Smooth muscle cell (in vitro differentiated cells): ENCODE data around the gene ARHGEF7. TPM values are rescaled to one million over a fixed set of nuclear protein-coding genes. Genes with fewer than 3 reads are reported as not detected.

ENCODE experiments used
- DNase-seq: peaks from one replicate; lab custom pipeline; 2025; ENCODE audit not compliant: unreplicated experiment; lab: John Stamatoyannopoulos, UW
- H2AFZ ChIP-seq: fragments of 200-600 bp; sonication (generic); 2 replicates; pipeline ENCODE4 v1.6.0; 2016; ENCODE audit warnings: antibody characterized with exemption, low read depth, mild to moderate bottlenecking
- H3F3A ChIP-seq: fragments of 200-600 bp; sonication (generic); 2 replicates; pipeline ENCODE4 v1.6.0; 2017; ENCODE audit warnings: antibody characterized with exemption, low read depth
- H3K27ac ChIP-seq: fragments of 200-600 bp; sonication (generic); 2 replicates; pipeline ENCODE4 v1.5.1; 2016; ENCODE audit warnings: low read depth, mild to moderate bottlenecking
- H3K27me3 ChIP-seq: fragments of 200-600 bp; sonication (generic); 2 replicates; pipeline ENCODE4 v1.6.1; 2016; ENCODE audit warnings: low read depth, mild to moderate bottlenecking
- H3K36me3 ChIP-seq: fragments of 200-600 bp; sonication (generic); 2 replicates; pipeline ENCODE4 v1.5.1; 2016; ENCODE audit warnings: low read depth
- H3K4me1 ChIP-seq: fragments of 200-600 bp; sonication (generic); 2 replicates; pipeline ENCODE4 v1.5.1; 2016; ENCODE audit warnings: low read depth
- H3K4me2 ChIP-seq: fragments of 200-600 bp; sonication (generic); 2 replicates; pipeline ENCODE4 v1.6.0; 2016; ENCODE audit warnings: mild to moderate bottlenecking
- H3K4me3 ChIP-seq: fragments of 200-600 bp; sonication (generic); 2 replicates; pipeline ENCODE4 v1.5.1; 2016; ENCODE audit warnings: mild to moderate bottlenecking
- H3K79me2 ChIP-seq: fragments of 200-600 bp; sonication (generic); 2 replicates; pipeline ENCODE4 v1.6.0; 2016; ENCODE audit warnings: low read depth, mild to moderate bottlenecking
- H3K9ac ChIP-seq: fragments of 200-600 bp; sonication (generic); 2 replicates; pipeline ENCODE4 v1.6.0; 2016; ENCODE audit warnings: low read depth
- H3K9me3 ChIP-seq: fragments of 200-600 bp; sonication (generic); replicated peaks from 2 replicates; pipeline ENCODE4 v1.5.1; 2016; ENCODE audit warnings: low read depth
- H4K20me1 ChIP-seq: fragments of 200-600 bp; sonication (generic); 2 replicates; pipeline ENCODE4 v1.6.0; 2016; ENCODE audit warnings: low read depth
- WGBS: methylation state at CpG from one replicate; pipeline ENCODE4 v1.1.7; 2016; ENCODE audit warnings: low lambda C conversion rate; 5-methylcytosine and 5-hydroxymethylcytosine counted together
- polyA plus RNA-seq: library from polyadenylated mRNA; unstranded; fragments of >200 nt; fragmentation: Nextera tagmentation; extraction: Ambion mirVana; gene quantifications from 2 replicates; pipeline ENCODE4 v1.2.1, GENCODE V29; 2016
- total RNA-seq: library from RNA; depleted of rRNA; stranded (reverse); fragments of >200 nt; gene quantifications from 2 replicates; pipeline ENCODE4 v1.2.3, GENCODE V29; 2014
- TF ChIP-seq, protein P1 (sequence below): fragments of 200-600 bp; sonication (generic); IDR thresholded peaks from 2 replicates; pipeline ENCODE4 v1.5.1; 2017; ENCODE audit warnings: borderline replicate concordance, mild to moderate bottlenecking, antibody characterized with exemption; ENCODE audit not compliant: insufficient read depth, poor library complexity, severe bottlenecking

The ARHGEF7 gene
- total and polyA plus RNA-seq, 2 experiments from 2014 or later = 13.8 to 32.4 TPM

DNA sequence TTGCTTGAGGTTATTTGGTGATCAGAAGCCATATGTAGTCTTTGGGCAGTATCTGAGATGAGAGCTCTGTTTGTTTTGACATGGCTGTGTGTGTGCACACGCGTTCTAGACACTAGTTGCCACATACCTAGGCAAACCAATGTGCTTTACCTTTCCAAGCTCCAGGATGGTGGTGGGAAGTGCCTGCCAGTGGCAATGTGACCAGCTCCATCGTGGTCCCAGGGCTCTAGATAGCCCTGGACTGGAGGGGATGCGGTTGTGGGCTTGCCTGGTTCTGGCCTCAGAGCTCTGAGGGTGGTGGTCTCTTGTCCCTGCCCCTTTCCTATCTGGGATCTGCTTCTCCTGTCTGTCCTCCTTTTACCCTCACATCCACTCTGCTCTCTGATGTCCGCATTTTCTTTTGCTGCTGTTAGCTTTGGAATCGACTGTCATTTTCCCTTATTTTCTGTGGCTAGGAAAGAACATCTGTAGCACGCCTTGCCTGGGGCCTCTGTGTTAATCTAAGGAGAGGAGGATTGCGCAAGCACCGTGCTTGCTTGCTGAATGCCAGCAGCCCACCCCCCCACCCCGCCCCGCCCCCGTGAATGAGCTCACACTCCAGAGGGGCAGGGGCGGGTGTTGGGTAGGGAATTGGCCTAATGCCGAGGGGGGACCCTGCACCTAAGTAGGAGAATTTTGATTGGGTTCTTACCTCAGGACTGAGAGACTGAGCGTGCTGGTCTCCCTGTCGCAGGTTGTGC, 89.5 kb downstream of the ARHGEF7 start:
- H3K4me1 ChIP-seq = peaks cover 46% of the 10 kb centered on the region
- no peak for DNase-seq
- TF ChIP-seq, protein P1, sequence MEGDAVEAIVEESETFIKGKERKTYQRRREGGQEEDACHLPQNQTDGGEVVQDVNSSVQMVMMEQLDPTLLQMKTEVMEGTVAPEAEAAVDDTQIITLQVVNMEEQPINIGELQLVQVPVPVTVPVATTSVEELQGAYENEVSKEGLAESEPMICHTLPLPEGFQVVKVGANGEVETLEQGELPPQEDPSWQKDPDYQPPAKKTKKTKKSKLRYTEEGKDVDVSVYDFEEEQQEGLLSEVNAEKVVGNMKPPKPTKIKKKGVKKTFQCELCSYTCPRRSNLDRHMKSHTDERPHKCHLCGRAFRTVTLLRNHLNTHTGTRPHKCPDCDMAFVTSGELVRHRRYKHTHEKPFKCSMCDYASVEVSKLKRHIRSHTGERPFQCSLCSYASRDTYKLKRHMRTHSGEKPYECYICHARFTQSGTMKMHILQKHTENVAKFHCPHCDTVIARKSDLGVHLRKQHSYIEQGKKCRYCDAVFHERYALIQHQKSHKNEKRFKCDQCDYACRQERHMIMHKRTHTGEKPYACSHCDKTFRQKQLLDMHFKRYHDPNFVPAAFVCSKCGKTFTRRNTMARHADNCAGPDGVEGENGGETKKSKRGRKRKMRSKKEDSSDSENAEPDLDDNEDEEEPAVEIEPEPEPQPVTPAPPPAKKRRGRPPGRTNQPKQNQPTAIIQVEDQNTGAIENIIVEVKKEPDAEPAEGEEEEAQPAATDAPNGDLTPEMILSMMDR = no peak
- no peaks in the 10 kb centered on the region for H3K27me3 ChIP-seq
- no peaks in the 10 kb centered on the region for H3K36me3 ChIP-seq
- H3K4me3 ChIP-seq = peak overlapping the region; percentile 8
- no peak overlapping the region for H2AFZ ChIP-seq
- H3K9me3 ChIP-seq = no peaks in the 10 kb centered on the region
- peaks cover 92% of the 10 kb centered on the region for H4K20me1 ChIP-seq
- H3K27ac ChIP-seq = peak overlapping the region; percentile 44
- H3K4me2 ChIP-seq = peak overlapping the region; percentile 65
- H3K79me2 ChIP-seq = peaks cover 80% of the 10 kb centered on the region
- 26% methylated on average over 15 of the region's 16 CpGs for WGBS
- peak overlapping the region; percentile 12 for H3K9ac ChIP-seq
- H3F3A ChIP-seq = peaks cover 5% of the 10 kb centered on the region

DNA sequence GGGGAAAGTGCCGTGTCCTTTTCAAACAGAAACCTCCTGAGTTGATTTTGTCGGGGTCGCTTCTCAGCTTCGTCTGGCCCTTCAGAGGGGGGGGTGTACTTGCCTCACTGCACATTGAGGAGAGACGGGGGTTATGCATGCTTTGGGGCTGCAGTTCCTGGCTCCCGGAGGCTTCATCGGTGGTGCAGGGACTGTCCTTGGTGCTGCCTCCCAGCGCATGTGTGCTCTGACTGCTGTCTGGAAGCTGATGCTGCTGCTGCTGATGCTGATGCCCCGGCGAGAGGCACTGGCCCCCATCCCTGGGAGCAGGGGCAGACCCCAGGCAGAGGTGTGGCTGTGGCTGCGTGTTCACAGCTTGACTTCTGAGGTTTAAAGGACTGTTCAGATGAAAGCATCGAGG, 91.0 kb downstream of the ARHGEF7 start:
- no peak for DNase-seq

DNA sequence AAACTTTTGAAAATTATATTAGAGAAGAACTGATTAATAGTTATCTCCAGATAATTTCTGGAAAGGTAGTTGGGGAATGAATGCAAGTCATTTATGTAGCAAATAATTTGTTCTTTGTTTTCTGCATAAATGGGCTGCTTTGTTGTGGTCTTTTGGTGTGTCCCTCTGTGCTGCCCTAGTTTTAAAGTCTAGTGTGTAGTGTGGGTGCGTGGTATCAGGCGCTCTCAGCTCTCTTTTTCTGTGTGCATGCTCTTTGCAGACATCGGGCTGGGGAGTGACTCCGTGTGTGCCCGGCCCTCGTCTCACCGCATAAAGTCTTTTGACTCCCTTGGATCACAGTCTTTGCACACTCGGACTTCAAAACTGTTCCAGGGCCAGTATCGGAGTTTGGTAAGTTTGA, 94.5 kb downstream of the ARHGEF7 start:
- Histone ChIP-seq H3F3A (peaks cover 6% of the 10 kb centered on the region), H3K4me2 (peak overlapping the region; percentile 80), H3K27me3 (no peaks in the 10 kb centered on the region), H3K79me2 (peaks cover 57% of the 10 kb centered on the region), H3K9me3 (no peaks in the 10 kb centered on the region), H2AFZ (no peak overlapping the region), H3K36me3 (no peaks in the 10 kb centered on the region), H4K20me1 (peaks cover 92% of the 10 kb centered on the region), H3K4me1 (peaks cover 41% of the 10 kb centered on the region), H3K4me3 (no peak overlapping the region), H3K27ac (peak overlapping the region; percentile 80), H3K9ac (no peak overlapping the region)
- 91% methylated on average over 9 of the region's 9 CpGs for WGBS
- no peak for DNase-seq
- TF ChIP-seq, protein P1 = no peak

More for the DNA sequence above, 91.0 kb downstream of the ARHGEF7 start:
- H3K36me3 ChIP-seq = no peaks in the 10 kb centered on the region
- TF ChIP-seq, protein P1 = no peak
- no peak overlapping the region for H3K4me2 ChIP-seq
- no peaks in the 10 kb centered on the region for H3K27me3 ChIP-seq
- no peak overlapping the region for H2AFZ ChIP-seq
- H3F3A ChIP-seq = peaks cover 11% of the 10 kb centered on the region
- no peak overlapping the region for H3K27ac ChIP-seq
- 93% methylated on average over 12 of the region's 12 CpGs for WGBS
- H3K4me1 ChIP-seq = peaks cover 62% of the 10 kb centered on the region
- no peaks in the 10 kb centered on the region for H3K9me3 ChIP-seq
- peaks cover 71% of the 10 kb centered on the region for H3K79me2 ChIP-seq
- no peak overlapping the region for H3K4me3 ChIP-seq
- no peak overlapping the region for H3K9ac ChIP-seq
- peaks cover 94% of the 10 kb centered on the region for H4K20me1 ChIP-seq

DNA sequence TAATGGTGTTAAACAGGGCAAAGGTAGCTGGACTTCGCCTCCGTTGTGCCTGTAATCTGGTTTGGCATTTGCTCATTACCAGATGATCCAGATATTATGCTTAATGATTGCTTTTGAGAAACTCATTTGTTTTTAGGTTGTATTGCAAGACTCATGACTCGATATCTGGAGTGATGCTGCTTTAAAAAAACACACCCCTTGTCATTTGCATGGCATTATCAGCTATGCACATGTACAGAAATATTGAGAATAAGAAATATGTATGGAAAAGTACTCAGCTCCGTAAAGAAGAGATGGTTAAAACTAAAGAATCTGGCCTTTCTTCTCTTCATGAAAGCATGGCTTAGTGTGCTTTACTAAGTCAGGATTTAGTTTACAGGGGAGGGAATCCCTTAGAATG, 95.0 kb downstream of the ARHGEF7 start:
- TF ChIP-seq, protein P1 = no peak
- H2AFZ ChIP-seq = peak overlapping the region; percentile 28
- DNase-seq = no peak

More for the DNA sequence above, 95.0 kb downstream of the ARHGEF7 start:
- Histone ChIP-seq H3K27me3 (no peaks in the 10 kb centered on the region), H3K4me1 (peaks cover 40% of the 10 kb centered on the region), H3K9ac (peak overlapping the region; percentile 55), H3K36me3 (no peaks in the 10 kb centered on the region), H3K27ac (peak overlapping the region; percentile 80), H3K4me3 (peak overlapping the region; percentile 21), H3K4me2 (peak overlapping the region; percentile 80), H3F3A (peaks cover 6% of the 10 kb centered on the region), H4K20me1 (peaks cover 92% of the 10 kb centered on the region), H3K9me3 (no peaks in the 10 kb centered on the region), H3K79me2 (peaks cover 60% of the 10 kb centered on the region)
- WGBS = 72% methylated on average over 4 of the region's 4 CpGs
